A204.1 (cell line): Measurements from ENCODE around the gene TEDC1.

Source experiments
- FAIRE-seq: peaks from 2 replicates; lab custom pipeline; 2012; peaks lifted over from hg19 to GRCh38; lab: Jason Lieb, UNC

Gene TEDC1

GRCh38 chr14:105458571-105458970 is 32.5 kb upstream of the TEDC1 start:
- FAIRE-seq, result no peak

DNA sequence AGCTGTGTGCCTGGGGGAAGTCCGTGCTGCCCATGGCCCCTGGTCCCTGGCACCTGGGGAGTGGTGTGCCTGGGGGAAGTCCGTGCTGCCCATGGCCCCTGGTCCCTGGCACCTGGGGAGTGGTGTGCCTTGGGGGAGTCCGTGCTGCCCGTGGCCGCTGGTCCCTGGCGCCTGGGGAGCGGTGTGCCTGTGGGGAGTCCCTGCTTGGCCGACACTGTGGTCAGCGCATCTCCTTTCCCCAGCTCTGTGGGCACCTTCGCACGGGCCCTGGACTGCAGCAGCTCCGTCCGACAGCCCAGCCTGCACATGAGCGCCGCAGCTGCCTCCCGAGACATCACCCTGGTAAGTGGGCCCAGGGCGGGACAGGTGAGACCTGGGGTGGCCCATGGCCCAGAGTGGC is 30.9 kb upstream of the TEDC1 start:
- FAIRE-seq, result no peak

DNA sequence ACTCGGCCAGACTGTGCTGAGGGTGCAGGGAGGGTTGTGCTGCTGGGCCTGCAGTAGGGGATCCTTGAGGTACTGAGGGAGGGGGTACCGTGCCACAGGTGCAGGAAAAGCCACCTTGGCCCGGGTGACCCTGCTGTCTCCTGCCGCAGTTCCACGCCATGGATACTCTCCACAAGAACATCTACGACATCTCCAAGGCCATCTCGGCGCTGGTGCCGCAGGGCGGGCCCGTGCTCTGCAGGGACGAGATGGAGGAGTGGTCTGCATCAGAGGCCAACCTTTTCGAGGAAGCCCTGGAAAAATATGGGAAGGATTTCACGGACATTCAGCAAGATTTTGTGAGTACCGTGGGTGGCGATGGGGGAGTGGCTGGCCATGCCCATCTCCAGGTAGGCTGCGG is 30.4 kb upstream of the TEDC1 start:
- FAIRE-seq, result no peak

- no peak for FAIRE-seq
Observed at GRCh38 chr14:105461903-105462302, 29.1 kb upstream of the TEDC1 start.

DNA sequence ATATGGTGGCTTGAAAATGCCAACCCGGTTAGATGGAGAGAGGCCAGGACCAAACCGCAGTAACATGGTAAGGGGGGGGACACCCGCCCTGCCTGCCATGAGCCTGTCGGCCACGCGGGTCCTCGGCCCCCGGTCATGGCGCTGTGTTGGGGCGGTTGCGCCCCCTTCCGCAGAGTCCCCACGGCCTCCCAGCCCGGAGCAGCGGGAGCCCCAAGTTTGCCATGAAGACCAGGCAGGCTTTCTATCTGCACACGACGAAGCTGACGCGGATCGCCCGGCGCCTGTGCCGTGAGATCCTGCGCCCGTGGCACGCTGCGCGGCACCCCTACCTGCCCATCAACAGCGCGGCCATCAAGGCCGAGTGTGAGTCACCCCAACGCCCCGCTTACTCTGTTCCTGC is 26.5 kb upstream of the TEDC1 start:
- no peak for FAIRE-seq

DNA sequence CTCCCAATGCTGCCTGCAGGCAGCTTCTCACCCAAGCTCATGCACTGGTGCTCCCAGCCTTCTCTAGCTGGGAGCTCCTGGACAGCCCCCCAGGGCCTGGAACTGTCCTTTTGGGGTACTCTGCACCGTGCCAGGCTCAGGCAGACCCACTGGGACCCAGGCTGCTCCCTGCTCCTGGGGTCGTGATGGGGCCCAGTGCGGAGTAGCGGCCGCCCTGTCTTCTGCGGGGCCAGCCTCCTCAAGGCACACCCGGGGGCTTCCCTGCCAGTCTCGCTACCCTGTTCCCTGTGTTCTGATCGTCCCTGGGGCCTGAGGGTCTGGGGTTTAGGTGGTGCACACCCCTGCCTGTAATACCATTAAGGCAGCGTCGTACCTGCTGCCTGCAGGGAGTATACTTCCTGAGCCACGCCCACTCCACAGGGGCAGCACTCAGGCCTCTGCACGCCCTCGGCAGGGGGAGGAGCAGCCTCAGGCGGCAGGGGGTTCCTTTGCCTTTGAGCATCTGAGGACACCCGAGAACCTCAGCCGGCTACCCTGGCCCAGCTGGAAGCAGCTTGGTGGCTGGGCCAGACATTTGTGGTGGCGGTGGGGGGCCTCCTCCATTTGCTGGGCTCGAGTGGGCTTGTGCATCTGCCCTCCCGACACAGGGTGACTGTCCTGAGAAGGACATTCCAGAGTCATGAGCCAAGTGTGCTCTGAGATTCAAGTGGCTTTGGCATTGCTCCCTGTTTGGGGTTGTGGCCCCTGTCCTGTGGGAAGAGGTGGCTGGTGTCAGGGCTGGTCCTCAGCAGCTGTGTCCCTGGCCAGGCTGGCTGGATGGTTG is 25.6 kb upstream of the TEDC1 start:
- no peak for FAIRE-seq

DNA sequence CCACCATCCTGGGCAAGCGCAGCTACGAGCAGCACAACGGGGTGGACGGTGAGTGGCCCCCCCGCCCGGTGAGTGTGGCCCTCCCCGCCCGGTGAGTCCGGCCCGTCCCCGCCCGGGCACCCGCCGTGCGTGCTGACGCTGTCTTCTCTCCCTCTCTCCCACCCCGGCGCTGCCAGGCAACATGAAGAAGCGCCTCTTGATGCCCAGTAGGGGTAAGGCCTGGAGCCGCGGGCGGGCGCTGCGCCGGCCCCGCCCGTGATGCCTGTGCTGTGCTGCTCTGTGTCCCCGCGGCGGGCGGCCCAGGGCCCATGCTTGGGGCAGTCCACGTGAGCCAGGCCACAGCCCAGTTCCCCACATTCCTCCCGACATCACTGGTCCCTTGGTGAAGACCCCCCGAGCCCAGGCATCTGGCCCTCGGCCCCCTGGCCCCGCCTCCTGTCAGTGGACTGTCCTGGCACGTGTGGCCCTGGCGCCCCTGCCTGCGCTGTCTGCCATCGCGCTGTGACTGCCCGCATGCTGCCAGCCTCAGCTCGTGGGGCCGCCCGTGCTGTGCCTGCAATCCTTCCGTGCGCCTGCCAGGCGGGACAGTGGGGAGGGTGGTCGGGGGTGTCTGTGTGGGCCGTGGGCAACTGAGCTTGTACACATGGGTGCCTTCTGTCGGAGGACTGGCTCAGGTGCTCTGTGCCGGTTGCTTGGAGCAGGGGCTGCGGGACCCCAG is 24.4 kb upstream of the TEDC1 start:
- no peak for FAIRE-seq

GRCh38 chr14:105467249-105467941 is 23.7 kb upstream of the TEDC1 start:
- no peak for FAIRE-seq

DNA sequence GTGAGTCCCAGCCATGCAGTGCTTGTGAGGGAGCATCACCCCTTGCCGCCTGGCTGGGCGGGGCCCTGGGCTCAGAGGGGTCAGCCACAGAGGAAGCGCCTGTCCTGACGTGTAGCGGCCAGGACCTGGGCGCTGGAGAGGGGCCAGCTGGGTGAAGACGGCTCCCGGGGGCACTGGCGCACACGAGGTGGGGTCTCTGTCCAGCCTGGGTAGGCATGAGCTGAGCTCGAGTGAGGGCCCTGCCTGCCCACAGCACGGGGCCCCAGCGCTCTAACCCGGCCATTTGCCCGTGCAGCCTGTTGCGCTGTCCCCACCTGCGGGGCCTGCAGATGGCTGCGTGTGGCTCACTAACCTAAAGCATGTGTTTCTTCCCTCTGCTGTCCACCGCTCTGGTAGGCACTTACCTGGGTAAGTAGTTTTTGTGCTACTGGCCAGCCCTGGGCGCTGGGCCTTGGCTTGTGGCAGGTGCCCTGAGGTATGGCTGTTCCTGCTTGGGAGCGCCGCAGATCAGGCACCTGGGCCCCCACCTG is 23.0 kb upstream of the TEDC1 start:
- no peak for FAIRE-seq

DNA sequence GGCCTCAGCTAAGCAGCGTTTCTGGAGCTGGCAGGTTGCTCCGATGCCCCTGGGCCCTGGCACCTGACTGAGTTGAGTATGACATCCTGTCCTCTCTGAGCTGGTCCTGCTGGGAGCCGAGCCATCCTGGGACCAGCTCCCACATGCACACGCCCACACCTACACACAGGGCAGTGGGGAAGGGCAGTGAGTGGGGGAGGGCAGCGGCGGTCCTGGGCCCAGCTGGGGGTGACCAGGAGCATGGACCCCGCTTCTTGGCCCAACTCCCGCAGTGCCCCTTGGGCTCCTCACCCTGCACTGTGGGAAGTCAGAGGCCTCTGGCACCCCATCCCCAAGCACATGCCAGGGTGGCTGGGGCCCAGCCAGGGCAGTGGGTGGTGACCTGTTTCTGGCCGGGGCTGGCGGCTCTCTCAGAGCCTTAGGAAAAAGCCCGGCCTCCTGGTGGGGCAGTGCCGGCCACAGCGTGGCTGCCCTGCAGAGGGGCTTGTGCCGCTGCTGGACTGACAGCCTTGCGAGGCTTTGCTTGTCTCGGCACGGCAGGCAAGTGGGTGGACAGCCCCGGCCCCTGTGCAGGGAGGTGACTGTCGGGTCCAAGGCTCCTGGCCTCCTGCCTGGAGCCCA is 22.3 kb upstream of the TEDC1 start:
- no peak for FAIRE-seq

- FAIRE-seq, result no peak
Observed at GRCh38 chr14:105469456-105470349, 21.3 kb upstream of the TEDC1 start.

DNA sequence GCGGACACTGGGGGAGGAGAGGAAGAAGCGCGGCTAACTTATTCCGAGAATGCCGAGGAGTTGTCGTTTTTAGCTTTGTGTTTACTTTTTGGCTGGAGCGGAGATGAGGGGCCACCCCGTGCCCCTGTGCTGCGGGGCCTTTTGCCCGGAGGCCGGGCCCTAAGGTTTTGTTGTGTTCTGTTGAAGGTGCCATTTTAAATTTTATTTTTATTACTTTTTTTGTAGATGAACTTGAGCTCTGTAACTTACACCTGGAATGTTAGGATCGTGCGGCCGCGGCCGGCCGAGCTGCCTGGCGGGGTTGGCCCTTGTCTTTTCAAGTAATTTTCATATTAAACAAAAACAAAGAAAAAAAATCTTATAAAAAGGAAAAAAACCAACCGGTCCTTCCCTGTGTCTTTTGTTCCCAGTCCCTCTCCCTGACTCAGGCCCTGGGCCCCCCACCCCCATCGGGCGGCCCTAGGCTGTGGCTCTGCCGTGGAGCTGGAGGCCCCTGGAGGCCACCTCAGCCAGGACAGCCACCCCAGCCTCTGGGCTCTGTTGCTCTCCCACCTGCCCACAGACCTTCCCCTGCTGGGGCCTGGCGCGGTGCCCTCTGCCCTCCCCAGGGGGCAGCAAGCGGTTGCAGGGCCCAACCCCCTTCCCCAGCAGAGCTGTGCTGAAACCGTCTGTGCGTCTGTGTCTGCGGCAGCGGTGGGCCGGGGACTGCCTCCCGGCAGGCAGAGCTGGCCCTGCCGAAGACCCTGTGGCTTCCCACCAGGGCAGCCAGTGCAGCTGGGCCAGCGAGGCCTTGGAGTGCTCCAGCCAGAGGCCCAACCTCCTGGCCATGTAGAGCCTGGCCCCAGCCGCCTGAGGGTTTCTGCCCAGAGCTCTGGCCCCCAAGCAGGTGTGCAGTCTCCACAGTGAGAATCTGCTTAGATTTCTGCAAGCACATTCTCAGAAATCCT is 20.4 kb upstream of the TEDC1 start:
- no peak for FAIRE-seq

DNA sequence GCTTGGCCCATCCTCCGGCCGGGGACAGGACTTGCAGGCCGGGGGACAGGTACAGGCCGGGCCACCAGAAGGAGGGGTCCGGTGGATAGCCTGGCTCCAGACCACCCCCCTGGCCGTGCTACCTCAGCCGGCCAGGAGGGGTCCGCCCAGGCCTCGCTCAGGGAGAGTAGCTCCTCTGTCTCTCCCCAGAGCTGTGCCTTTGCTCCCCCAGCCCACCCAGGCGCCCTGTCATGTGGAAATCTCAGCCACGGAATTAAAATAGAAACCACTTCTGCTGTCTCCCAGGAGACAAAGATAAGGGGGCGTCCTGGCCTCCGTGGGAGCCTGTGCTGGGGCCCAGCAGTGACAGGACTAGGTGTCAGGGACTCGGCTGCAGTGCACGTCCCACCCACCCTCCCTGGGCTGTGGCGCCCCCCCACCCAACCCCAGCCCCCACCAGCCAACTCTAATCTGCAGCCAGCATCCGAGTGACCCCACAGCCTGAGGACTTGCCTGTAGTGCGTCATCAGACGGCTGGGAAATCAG is 19.7 kb upstream of the TEDC1 start:
- no peak for FAIRE-seq

- no peak for FAIRE-seq
Observed at GRCh38 chr14:105471823-105472485, 19.1 kb upstream of the TEDC1 start.

DNA sequence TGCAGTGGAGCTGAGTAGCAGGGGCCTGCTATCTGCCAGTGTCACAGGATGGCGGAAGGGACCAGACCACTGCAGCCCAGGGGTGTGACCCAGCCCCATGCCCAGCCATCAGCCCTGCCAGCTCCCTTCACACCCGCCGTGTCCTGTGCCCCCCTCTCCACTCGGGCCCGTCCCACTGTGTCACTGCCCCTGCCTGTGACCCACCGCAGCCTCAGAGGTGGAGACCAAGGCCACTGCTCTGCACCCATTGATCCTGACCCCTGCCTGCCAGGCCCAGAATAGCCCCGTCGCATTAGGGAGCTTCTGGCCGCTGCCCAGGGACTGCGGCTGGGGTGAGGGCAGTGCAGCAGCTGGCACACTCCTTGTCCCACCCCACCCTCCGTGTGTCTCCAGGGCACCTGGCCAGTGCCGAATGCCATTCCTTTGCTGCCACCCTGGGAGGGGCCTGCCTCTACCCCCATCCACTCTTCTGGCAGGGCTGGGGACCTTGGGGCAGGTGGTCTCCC is 18.5 kb upstream of the TEDC1 start:
- FAIRE-seq, result no peak

- FAIRE-seq, result no peak
Observed at GRCh38 chr14:105473033-105473676, 17.9 kb upstream of the TEDC1 start.

GRCh38 chr14:105473677-105474482 is 17.2 kb upstream of the TEDC1 start:
- no peak for FAIRE-seq
